ENCODE results near the gene NFIA.

NFIA gene

GRCh38 chr1:61344696-61345095, 262.3 kb downstream of the NFIA start:
- no peak for DNase-seq

GRCh38 chr1:61348025-61348665, 265.8 kb downstream of the NFIA start:
- no peak for DNase-seq

- no peak for DNase-seq
Measured at GRCh38 chr1:61352845-61353435, 270.6 kb downstream of the NFIA start.

GRCh38 chr1:61353797-61354406, 271.5 kb downstream of the NFIA start:
- DNase-seq: no peak

- DNase-seq: no peak
Measured at GRCh38 chr1:61356016-61356415, 273.7 kb downstream of the NFIA start.

GRCh38 chr1:61356995-61357394, 274.6 kb downstream of the NFIA start:
- DNase-seq: no peak

- DNase-seq: no peak
Measured at GRCh38 chr1:61357539-61357938, 275.2 kb downstream of the NFIA start.

- DNase-seq: no peak
Measured at GRCh38 chr1:61358770-61359455, 276.6 kb downstream of the NFIA start.

- no peak for DNase-seq
Measured at GRCh38 chr1:61361931-61362330, 279.6 kb downstream of the NFIA start.

- DNase-seq: no peak
Measured at GRCh38 chr1:61362351-61362750, 280.0 kb downstream of the NFIA start.

- DNase-seq: no peak
Measured at GRCh38 chr1:61368366-61368765, 286.0 kb downstream of the NFIA start.

- no peak for DNase-seq
Measured at GRCh38 chr1:61368876-61369275, 286.5 kb downstream of the NFIA start.

GRCh38 chr1:61370177-61370912, 288.0 kb downstream of the NFIA start:
- no peak for DNase-seq

GRCh38 chr1:61370913-61371279, 288.5 kb downstream of the NFIA start:
- no peak for DNase-seq

GRCh38 chr1:61372944-61373343, 290.6 kb downstream of the NFIA start:
- no peak for DNase-seq

- no peak for DNase-seq
Measured at GRCh38 chr1:61374156-61374555, 291.8 kb downstream of the NFIA start.

- DNase-seq: no peak
Measured at GRCh38 chr1:61375082-61375880, 292.9 kb downstream of the NFIA start.

- DNase-seq: no peak
Measured at GRCh38 chr1:61376151-61376550, 293.8 kb downstream of the NFIA start.

- no peak for DNase-seq
Measured at GRCh38 chr1:61377242-61377958, 295.0 kb downstream of the NFIA start.

GRCh38 chr1:61378494-61379180, 296.3 kb downstream of the NFIA start:
- DNase-seq: no peak

- DNase-seq: no peak
Measured at GRCh38 chr1:61379693-61380092, 297.3 kb downstream of the NFIA start.

All from stimulated activated CD4-positive, alpha-beta T cell treated with anti-CD3 and anti-CD28 coated beads, Interleukin-2, amount 100 ng/mL, for 24 hours (primary cell).